RWPE2 (cell line): ENCODE results near the gene PEX16.

Source experiments
- ATAC-seq: fragments of 200-7000 bp; cut with Tn5 transposase; 3 replicates; pipeline ENCODE4 v1.9.1; 2021; ENCODE audit warnings: low read depth
- DNase-seq: peaks from one replicate; pipeline ENCODE4 v3.0.0-alpha.2; 2020; ENCODE audit warnings: low spot score
- H3K27ac ChIP-seq: fragments of 450-650 bp; 2 replicates; pipeline ENCODE4 v1.5.1; 2017; ENCODE audit warnings: mild to moderate bottlenecking; ENCODE audit not compliant: poor library complexity, severe bottlenecking
- H3K27me3 ChIP-seq: fragments of 250-450 bp; sonication (Bioruptor Pico); 2 replicates; pipeline ENCODE4 v1.5.1; 2021; ENCODE audit warnings: mild to moderate bottlenecking, moderate library complexity; ENCODE audit not compliant: insufficient read depth, poor library complexity, severe bottlenecking
- H3K36me3 ChIP-seq: fragments of 250-450 bp; sonication (Bioruptor Pico); 2 replicates; pipeline ENCODE4 v1.5.1; 2020; ENCODE audit warnings: low read depth, mild to moderate bottlenecking, moderate library complexity
- H3K4me1 ChIP-seq: fragments of 250-450 bp; sonication (Bioruptor Pico); 2 replicates; pipeline ENCODE4 v1.5.1; 2021; ENCODE audit warnings: mild to moderate bottlenecking, moderate library complexity; ENCODE audit not compliant: insufficient read depth, poor library complexity, severe bottlenecking
- H3K4me3 ChIP-seq: fragments of 250-450 bp; sonication (Bioruptor Pico); 2 replicates; pipeline ENCODE4 v1.5.1; 2021; ENCODE audit warnings: mild to moderate bottlenecking, moderate library complexity; ENCODE audit not compliant: severe bottlenecking
- H3K9me3 ChIP-seq: fragments of 250-450 bp; sonication (Bioruptor Pico); 2 replicates; pipeline ENCODE4 v1.5.1; 2021; ENCODE audit warnings: mild to moderate bottlenecking, moderate library complexity; ENCODE audit not compliant: severe bottlenecking
- TF ChIP-seq, protein P1 (sequence below): fragments of 450-650 bp; IDR thresholded peaks from one replicate; pipeline ENCODE4 v1.5.1; 2017; ENCODE audit warnings: mild to moderate bottlenecking, moderate library complexity; ENCODE audit not compliant: poor library complexity, severe bottlenecking

Gene PEX16

GRCh38 chr11:45941285-45941684, 23.6 kb upstream of the PEX16 start:
- no peak overlapping the region for H3K4me3 ChIP-seq
- DNase-seq, result no peak
- TF ChIP-seq, protein P1, sequence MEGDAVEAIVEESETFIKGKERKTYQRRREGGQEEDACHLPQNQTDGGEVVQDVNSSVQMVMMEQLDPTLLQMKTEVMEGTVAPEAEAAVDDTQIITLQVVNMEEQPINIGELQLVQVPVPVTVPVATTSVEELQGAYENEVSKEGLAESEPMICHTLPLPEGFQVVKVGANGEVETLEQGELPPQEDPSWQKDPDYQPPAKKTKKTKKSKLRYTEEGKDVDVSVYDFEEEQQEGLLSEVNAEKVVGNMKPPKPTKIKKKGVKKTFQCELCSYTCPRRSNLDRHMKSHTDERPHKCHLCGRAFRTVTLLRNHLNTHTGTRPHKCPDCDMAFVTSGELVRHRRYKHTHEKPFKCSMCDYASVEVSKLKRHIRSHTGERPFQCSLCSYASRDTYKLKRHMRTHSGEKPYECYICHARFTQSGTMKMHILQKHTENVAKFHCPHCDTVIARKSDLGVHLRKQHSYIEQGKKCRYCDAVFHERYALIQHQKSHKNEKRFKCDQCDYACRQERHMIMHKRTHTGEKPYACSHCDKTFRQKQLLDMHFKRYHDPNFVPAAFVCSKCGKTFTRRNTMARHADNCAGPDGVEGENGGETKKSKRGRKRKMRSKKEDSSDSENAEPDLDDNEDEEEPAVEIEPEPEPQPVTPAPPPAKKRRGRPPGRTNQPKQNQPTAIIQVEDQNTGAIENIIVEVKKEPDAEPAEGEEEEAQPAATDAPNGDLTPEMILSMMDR, result no peak
- peaks cover 10% of the 10 kb centered on the region for H3K36me3 ChIP-seq
- H3K27me3 ChIP-seq, result no peaks in the 10 kb centered on the region
- H3K4me1 ChIP-seq, result no peaks in the 10 kb centered on the region
- no peak for ATAC-seq
- no peak overlapping the region for H3K27ac ChIP-seq
- H3K9me3 ChIP-seq, result no peaks in the 10 kb centered on the region

- Histone ChIP-seq H3K4me3 (no peak overlapping the region), H3K27me3 (no peaks in the 10 kb centered on the region), H3K4me1 (no peaks in the 10 kb centered on the region), H3K36me3 (peaks cover 8% of the 10 kb centered on the region; the same call in 1 of the 2 replicates), H3K9me3 (no peaks in the 10 kb centered on the region), H3K27ac (no peak overlapping the region)
- DNase-seq (no peak), ATAC-seq (no peak)
- TF ChIP-seq, protein P1, result no peak
Observed at GRCh38 chr11:45939836-45940235, 22.2 kb upstream of the PEX16 start.

DNA sequence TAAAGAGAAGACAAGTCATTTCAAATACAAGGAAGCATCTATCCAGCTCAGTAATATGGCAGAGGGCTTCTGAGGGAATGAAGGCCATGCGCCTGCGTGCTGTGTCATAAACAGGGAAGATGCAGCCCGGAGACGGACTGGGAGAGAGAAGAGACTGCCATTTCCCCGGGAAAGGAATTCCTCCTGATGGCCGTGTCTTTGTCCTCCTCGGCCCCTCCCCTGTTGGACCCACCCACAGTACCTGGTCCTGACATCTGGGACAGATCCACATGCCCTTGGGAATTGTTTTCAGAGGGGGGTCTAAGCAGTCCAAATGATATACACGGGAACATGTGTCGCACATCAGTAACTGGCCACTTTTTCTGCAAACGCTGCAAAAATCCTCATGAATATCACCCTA, 20.2 kb upstream of the PEX16 start:
- DNase-seq, result no peak
- Histone ChIP-seq H3K9me3 (no peaks in the 10 kb centered on the region), H3K27ac (no peak overlapping the region), H3K27me3 (no peaks in the 10 kb centered on the region), H3K4me3 (no peak overlapping the region), H3K4me1 (peaks cover 4% of the 10 kb centered on the region), H3K36me3 (0 out of 2 replicates have a peak, but pooled peaks cover 7% of the 10 kb centered on the region)
- no peak for ATAC-seq
- TF ChIP-seq, protein P1, result no peak

GRCh38 chr11:45936511-45937054, 18.9 kb upstream of the PEX16 start:
- DNase-seq, result no peak
- no peak for ATAC-seq
- Histone ChIP-seq H3K36me3 (0 out of 2 replicates have a peak, but pooled peaks cover 11% of the 10 kb centered on the region), H3K27me3 (no peaks in the 10 kb centered on the region), H3K4me3 (no peak overlapping the region), H3K27ac (no peak overlapping the region), H3K9me3 (no peaks in the 10 kb centered on the region), H3K4me1 (peaks cover 17% of the 10 kb centered on the region)
- TF ChIP-seq, protein P1, result no peak

- DNase-seq, result no peak
- TF ChIP-seq, protein P1, result no peak
- peaks cover 28% of the 10 kb centered on the region for H3K4me1 ChIP-seq
- ATAC-seq, result no peak
- no peaks in the 10 kb centered on the region for H3K9me3 ChIP-seq
- H3K27ac ChIP-seq, result no peak overlapping the region
- H3K27me3 ChIP-seq, result no peaks in the 10 kb centered on the region
- 0 out of 2 replicates have a peak, but pooled peaks cover 11% of the 10 kb centered on the region for H3K36me3 ChIP-seq
- no peak overlapping the region for H3K4me3 ChIP-seq
Observed at GRCh38 chr11:45935349-45936064, 17.8 kb upstream of the PEX16 start.
